GM12874 (cell line): ENCODE results near the gene SHROOM2.

Source experiments
- TF ChIP-seq, protein P1 (sequence below): IDR thresholded peaks from 2 replicates; pipeline ENCODE4 v1.5.1; 2011; ENCODE audit warnings: low read depth, mild to moderate bottlenecking, control low read depth, low read length, moderate library complexity; ENCODE audit not compliant: insufficient read depth

SHROOM2 gene

DNA sequence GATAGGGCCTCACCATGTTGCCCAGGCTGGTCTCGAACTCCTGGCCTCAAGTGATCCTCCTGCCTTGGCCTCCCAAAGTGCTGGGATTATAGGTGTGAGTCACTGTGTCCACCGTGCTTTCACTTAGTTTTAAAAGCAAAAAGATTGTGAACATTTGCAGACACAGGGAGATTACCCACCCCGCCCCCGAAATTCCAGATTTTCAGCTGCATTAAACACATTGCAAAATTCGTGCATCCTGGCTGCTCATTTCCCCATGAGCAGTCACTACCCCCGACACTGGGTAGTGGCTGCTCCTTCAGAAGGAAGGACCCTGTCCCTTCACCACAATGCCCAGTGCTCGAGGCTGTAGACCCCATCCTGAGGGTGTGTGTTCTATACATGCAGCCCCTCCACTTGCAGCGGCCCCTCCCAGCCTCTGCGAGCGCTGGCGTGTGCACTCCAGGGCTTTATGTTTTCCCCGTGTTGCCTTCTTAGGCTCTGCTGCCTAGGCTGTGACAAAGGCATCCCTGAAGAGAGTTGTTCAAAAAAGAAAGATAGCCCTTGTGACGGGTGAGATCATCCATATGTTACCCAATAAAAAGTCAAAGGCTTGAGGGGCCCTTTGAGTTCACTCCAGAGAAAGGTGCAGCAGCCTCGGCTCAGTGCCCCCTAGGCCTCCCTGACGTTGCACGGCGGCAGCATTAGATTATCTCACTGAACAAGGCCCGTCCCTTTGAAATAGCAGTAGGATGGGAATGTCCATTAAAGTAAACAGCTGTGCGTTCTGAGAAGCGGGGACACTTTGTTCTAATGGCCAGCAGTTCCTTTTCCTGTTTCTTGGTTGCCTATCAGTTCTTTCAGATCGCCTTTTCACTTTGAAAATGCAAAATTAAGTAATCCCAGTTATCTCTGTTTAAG lies 71.6 kb downstream of the SHROOM2 start:
- TF ChIP-seq, protein P1, sequence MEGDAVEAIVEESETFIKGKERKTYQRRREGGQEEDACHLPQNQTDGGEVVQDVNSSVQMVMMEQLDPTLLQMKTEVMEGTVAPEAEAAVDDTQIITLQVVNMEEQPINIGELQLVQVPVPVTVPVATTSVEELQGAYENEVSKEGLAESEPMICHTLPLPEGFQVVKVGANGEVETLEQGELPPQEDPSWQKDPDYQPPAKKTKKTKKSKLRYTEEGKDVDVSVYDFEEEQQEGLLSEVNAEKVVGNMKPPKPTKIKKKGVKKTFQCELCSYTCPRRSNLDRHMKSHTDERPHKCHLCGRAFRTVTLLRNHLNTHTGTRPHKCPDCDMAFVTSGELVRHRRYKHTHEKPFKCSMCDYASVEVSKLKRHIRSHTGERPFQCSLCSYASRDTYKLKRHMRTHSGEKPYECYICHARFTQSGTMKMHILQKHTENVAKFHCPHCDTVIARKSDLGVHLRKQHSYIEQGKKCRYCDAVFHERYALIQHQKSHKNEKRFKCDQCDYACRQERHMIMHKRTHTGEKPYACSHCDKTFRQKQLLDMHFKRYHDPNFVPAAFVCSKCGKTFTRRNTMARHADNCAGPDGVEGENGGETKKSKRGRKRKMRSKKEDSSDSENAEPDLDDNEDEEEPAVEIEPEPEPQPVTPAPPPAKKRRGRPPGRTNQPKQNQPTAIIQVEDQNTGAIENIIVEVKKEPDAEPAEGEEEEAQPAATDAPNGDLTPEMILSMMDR, result no peak

DNA sequence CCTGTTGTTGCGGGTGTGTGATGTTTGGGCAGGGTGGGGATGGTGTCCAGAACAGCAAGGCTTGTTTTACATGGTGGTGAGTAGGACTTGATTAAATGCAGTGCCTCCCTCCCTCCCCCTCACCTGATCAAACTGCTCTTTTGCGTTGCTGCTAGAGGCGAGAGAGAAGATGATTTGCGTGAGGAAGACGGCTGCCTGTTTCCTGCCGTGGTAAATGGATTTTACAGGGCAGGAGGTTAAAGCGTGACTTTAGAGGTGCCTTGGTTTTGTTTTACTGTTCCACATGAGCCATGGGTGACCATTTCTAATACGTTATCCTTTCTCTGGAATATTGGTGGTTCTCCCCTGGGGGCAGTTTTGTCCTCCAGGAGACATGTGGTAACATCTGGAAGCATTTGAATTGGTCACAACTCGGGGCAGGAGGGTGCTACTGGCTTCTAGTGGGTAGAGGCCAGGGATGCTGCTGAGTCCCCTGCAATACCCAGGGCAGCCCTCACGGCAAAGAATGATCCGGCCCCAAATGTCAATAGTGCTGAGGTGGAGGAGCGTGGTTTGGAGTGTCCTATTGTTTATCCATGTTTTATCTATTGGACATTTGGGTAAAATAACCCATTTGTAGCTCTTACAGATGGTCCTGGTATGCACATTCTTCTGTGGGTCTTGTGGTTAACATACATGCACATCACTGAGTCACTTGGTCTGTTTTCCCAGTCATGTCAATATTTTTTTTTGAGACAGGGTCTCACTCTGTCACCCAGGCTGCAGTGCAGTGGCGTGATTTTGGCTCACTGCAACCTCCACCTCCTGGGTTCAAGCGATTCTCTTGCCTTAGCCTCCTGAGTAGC lies 73.7 kb downstream of the SHROOM2 start:
- TF ChIP-seq, protein P1, result no peak

DNA sequence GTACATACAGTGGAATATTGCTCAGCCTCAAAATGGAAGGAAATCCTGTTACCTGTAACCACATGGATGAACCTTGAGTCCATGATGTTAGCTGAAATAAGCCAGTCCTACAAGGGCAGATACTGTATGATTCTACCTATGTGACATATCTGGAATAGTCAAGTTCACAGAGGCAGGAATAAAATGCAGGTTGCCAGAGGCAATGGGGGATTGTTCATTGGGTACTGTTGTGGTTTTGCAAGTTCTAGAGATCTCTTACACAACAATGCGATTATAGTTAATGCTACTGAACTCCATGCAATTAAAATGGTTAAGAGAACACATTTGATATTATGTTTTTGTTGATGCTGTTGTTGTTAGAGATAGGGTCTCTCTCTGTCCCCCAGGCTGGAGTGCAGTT lies 74.6 kb downstream of the SHROOM2 start:
- TF ChIP-seq, protein P1, result no peak

DNA sequence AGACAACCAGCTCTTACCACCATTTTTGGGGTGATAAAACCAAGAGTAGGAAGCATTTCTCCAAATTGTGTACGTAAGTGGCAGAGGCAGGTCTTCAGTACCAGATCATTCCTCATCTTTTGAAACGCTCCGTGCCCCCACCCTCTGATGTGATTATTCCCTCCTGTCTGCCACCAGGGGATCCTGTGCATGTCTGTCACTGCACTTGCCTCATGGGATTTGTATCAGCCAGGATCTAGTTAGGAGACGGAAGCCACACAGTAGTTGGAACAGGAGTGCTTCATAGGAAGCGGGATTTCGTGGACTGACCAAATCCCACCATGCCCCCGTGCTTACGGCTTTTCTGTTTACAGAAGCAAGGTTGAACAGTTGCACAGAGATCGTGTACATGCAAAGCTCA lies 75.5 kb downstream of the SHROOM2 start:
- TF ChIP-seq, protein P1, result no peak

DNA sequence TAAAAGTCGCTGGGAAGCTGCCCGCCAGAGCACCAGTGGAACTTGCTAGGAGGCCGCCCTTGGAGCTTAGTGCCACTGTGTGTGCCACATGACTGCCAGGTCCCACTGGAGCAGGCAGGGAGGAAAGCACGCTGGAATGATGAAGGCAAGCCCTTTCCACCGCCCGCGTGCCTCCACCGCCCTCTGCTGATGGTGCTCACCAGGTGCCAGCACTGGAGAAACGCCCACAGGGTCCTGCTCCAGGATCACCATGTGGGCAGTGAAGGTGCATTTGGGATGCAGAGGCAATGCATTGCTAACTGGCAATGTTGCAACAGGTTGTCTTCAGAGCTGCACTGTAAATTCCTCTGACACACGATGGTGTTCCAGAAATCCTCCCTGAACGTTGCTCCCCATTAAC lies 76.3 kb downstream of the SHROOM2 start:
- TF ChIP-seq, protein P1, result no peak

DNA sequence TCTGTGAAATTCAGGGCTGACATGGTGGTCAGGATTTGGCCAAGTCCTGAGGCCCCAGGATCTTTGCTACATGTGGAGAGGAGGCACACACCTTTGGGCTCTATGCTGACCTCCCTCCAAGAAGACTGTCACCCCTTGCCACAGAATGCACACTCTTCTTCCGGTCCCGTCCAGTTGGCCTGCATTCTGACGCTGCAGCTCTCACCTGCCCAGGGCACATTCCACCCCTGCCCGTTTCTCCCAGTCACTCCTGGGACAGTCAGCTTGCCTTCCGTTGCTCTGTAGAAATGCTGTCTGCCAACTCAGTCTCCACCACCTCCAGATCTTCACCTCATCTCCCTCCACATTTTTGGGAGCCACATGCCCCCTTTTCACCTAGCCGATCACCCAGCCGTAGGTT lies 76.7 kb downstream of the SHROOM2 start:
- TF ChIP-seq, protein P1, result no peak

DNA sequence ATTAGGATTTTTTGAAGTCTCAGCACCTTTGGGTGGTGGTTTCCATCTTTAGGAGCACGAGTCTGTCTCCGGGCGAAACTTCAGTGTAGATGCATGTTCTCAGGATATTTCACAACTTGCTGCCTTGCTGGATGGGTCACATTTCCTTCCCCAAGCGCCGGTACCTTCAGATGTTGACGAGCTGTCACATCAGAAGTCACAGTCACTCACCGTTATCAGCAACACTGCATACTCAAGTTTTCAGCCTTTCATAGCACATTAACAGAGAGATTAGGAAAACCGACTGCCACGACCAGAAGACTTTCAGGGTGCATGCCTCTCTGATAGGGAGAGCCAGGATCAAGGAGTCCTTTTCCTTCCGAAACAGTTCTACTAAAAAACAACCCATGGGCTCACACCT lies 77.8 kb downstream of the SHROOM2 start:
- TF ChIP-seq, protein P1, result no peak
